WTC11 (cell line): ENCODE measurements around the gene SLC18A2. TPM values are rescaled to one million over a fixed set of nuclear protein-coding genes. Genes with fewer than 3 reads are reported as not detected.

Source experiments
- ATAC-seq: fragments of 200-7000 bp; cut with Tn5 transposase; 2 replicates; pipeline ENCODE4 v1.10.0; 2021; ENCODE audit warnings: mild to moderate bottlenecking, moderate library complexity
- CTCF ChIA-PET: fragments of 300-600 bp; sonication (Branson Sonifier 250); formaldehyde crosslinking; loops from one replicate; lab custom pipeline; 2021; ENCODE audit warnings: antibody characterized with exemption; lab: Charles Lee
- POLR2A ChIA-PET: fragments of 350-600 bp; sonication (Branson Sonifier 250); formaldehyde crosslinking; loops from one replicate; lab custom pipeline; 2021; ENCODE audit warnings: antibody characterized with exemption; lab: Charles Lee
- DNase-seq: peaks from one replicate; pipeline ENCODE4 v3.0.0; 2021; ENCODE audit warnings: low spot score
- H3K27ac Mint-ChIP-seq: 2 replicates; pipeline ENCODE4 v1.8.0; 2021; ENCODE audit warnings: mixed read lengths
- H3K27me3 Mint-ChIP-seq: 2 replicates; pipeline ENCODE4 v1.8.0; 2021; ENCODE audit warnings: low read depth, mild to moderate bottlenecking, moderate library complexity, mixed read lengths
- H3K36me3 Mint-ChIP-seq: 2 replicates; pipeline ENCODE4 v1.8.0; 2021; ENCODE audit warnings: mixed read lengths
- H3K4me1 Mint-ChIP-seq: 2 replicates; pipeline ENCODE4 v1.8.0; 2022; ENCODE audit warnings: mixed read lengths
- H3K4me3 Mint-ChIP-seq: 2 replicates; pipeline ENCODE4 v1.8.0; 2021; ENCODE audit warnings: mild to moderate bottlenecking, moderate library complexity, mixed read lengths
- H3K9me3 Mint-ChIP-seq: 2 replicates; pipeline ENCODE4 v1.8.0; 2021; ENCODE audit warnings: mixed read lengths
- AFF4 ChIP-seq: sonication (generic); formaldehyde crosslinking; IDR thresholded peaks from 2 replicates; pipeline ENCODE4 v1.8.1; 2023; ENCODE audit warnings: mild to moderate bottlenecking, missing genetic modification reagents, borderline replicate concordance
- ATF6 ChIP-seq: sonication (generic); formaldehyde crosslinking; IDR thresholded peaks from 2 replicates; pipeline ENCODE4 v1.8.1; 2023; ENCODE audit warnings: mild to moderate bottlenecking, missing genetic modification reagents
- E2F4 ChIP-seq: sonication (generic); formaldehyde crosslinking; IDR thresholded peaks from 2 replicates; pipeline ENCODE4 v1.8.1; 2022; ENCODE audit warnings: low read depth, mild to moderate bottlenecking, moderate library complexity, missing genetic modification reagents, borderline replicate concordance
- E2F5 ChIP-seq: sonication (generic); formaldehyde crosslinking; IDR thresholded peaks from 2 replicates; pipeline ENCODE4 v1.8.1; 2022; ENCODE audit warnings: mild to moderate bottlenecking, moderate library complexity, missing genetic modification reagents
- FOXK1 ChIP-seq: sonication (generic); formaldehyde crosslinking; IDR thresholded peaks from 2 replicates; pipeline ENCODE4 v1.8.0; 2022; ENCODE audit warnings: mild to moderate bottlenecking, moderate library complexity, missing genetic modification reagents
- FOXP1 ChIP-seq: sonication (generic); formaldehyde crosslinking; IDR thresholded peaks from 2 replicates; pipeline ENCODE4 v1.8.0; 2022; ENCODE audit warnings: missing genetic modification reagents, mild to moderate bottlenecking, moderate library complexity, borderline replicate concordance
- GTF2I ChIP-seq: fragments of 250-450 bp; sonication (Bioruptor Pico); conservative IDR thresholded peaks from 2 replicates; pipeline ENCODE4 v1.4.0; 2021; ENCODE audit warnings: mild to moderate bottlenecking
- MLX ChIP-seq: sonication (generic); formaldehyde crosslinking; IDR thresholded peaks from 2 replicates; pipeline ENCODE4 v1.8.1; 2023; ENCODE audit warnings: mild to moderate bottlenecking, missing genetic modification reagents, moderate library complexity
- MXD4 ChIP-seq: fragments of 250-450 bp; sonication (Bioruptor Pico); IDR thresholded peaks from 2 replicates; pipeline ENCODE4 v1.8.0; 2021; ENCODE audit warnings: mild to moderate bottlenecking, moderate library complexity, borderline replicate concordance
- SMAD4 ChIP-seq: sonication (generic); formaldehyde crosslinking; IDR thresholded peaks from 2 replicates; pipeline ENCODE4 v1.8.0; 2022; ENCODE audit warnings: mild to moderate bottlenecking, missing genetic modification reagents
- TEAD4 ChIP-seq: sonication (generic); formaldehyde crosslinking; IDR thresholded peaks from 2 replicates; pipeline ENCODE4 v1.8.0; 2022; ENCODE audit warnings: mild to moderate bottlenecking, missing genetic modification reagents
- ZBTB43 ChIP-seq: sonication (generic); formaldehyde crosslinking; IDR thresholded peaks from 2 replicates; pipeline ENCODE4 v1.8.1; 2023; ENCODE audit warnings: mild to moderate bottlenecking, missing genetic modification reagents
- ZNF317 ChIP-seq: sonication (generic); formaldehyde crosslinking; IDR thresholded peaks from 2 replicates; pipeline ENCODE4 v1.8.1; 2023; ENCODE audit warnings: low read depth, mild to moderate bottlenecking, moderate library complexity, missing genetic modification reagents, borderline replicate concordance
- ZNF396 ChIP-seq: fragments of 250-450 bp; sonication (Bioruptor Pico); IDR thresholded peaks from 2 replicates; pipeline ENCODE4 v1.8.0; 2021; ENCODE audit warnings: mild to moderate bottlenecking, moderate library complexity, borderline replicate concordance
- ZNF532 ChIP-seq: fragments of 250-450 bp; sonication (Bioruptor Pico); IDR thresholded peaks from 2 replicates; pipeline ENCODE4 v1.9.0; 2021; ENCODE audit warnings: mild to moderate bottlenecking, borderline replicate concordance
- total RNA-seq: library from RNA; stranded (reverse); gene quantifications from 3 replicates; pipeline ENCODE4 v1.2.3, GENCODE V29; 2021

Gene SLC18A2
- total RNA-seq, 1 experiment from 2014 or later = 5.9 TPM

- Mint-ChIP-seq H3K27ac (no peak overlapping the region), H3K4me1 (0 out of 2 replicates have a peak, but pooled peaks cover 11% of the 10 kb centered on the region), H3K9me3 (peaks cover 5% of the 10 kb centered on the region), H3K36me3 (no peaks in the 10 kb centered on the region; the same call in 1 of the 2 replicates), H3K4me3 (no peak overlapping the region), H3K27me3 (no peaks in the 10 kb centered on the region; the same call in 1 of the 2 replicates)
- POLR2A ChIA-PET = no interaction called here
- CTCF ChIA-PET = interaction anchor here (1.2 to 1.9 kb wide), 2 partner anchors 15 to 27 kb away, joined by 3 to 13 read pairs; no protein-coding TSS in a partner anchor
- ATAC-seq = no peak
- no peak for DNase-seq
- TF ChIP-seq ZNF532 (no peak), FOXP1 (no peak), TEAD4 (no peak)
- TF ChIP-seq, all 79 proteins: peak for 0
These were observed 39.1 kb upstream of the SLC18A2 start for GRCh38 chr10:117201826-117202225.

GRCh38 chr10:117204316-117204715 is 36.6 kb upstream of the SLC18A2 start:
- Mint-ChIP-seq H3K27ac (no peak overlapping the region), H3K9me3 (peaks cover 7% of the 10 kb centered on the region)
- ATAC-seq = no peak
- TF ChIP-seq MXD4 (CRISPR knock-in tag) (no peak), SMAD4 (CRISPR knock-in tag) (no peak)
- TF ChIP-seq, all 79 proteins: peak for 0
- H3K27me3 Mint-ChIP-seq = no peaks in the 10 kb centered on the region; the same call in 1 of the 2 replicates
- POLR2A ChIA-PET = no interaction called here
- CTCF ChIA-PET = interaction anchor here (0.6 to 3.2 kb wide), 2 partner anchors 12 to 121 kb away, joined by 3 to 18 read pairs; no protein-coding TSS in a partner anchor
- 0 out of 2 replicates have a peak, but pooled peaks cover 5% of the 10 kb centered on the region for H3K4me1 Mint-ChIP-seq
- no peak for DNase-seq
- H3K36me3 Mint-ChIP-seq = no peaks in the 10 kb centered on the region; the same call in 1 of the 2 replicates
- no peak overlapping the region for H3K4me3 Mint-ChIP-seq

GRCh38 chr10:117212176-117212575 is 28.7 kb upstream of the SLC18A2 start:
- ChIA-PET CTCF (interaction anchor here (1.0 kb wide), 1 partner anchor 741 kb away, joined by 3 read pairs; no protein-coding TSS in a partner anchor), POLR2A (no interaction called here)
- DNase-seq (no peak), ATAC-seq (no peak)
- Mint-ChIP-seq H3K27ac (no peak overlapping the region), H3K36me3 (peaks cover 8% of the 10 kb centered on the region), H3K4me1 (peaks cover 6% of the 10 kb centered on the region; the same call in 1 of the 2 replicates), H3K27me3 (peaks cover 57% of the 10 kb centered on the region), H3K9me3 (peaks cover 28% of the 10 kb centered on the region), H3K4me3 (no peak overlapping the region)
- TF ChIP-seq ZNF396 (CRISPR knock-in tag) (no peak), ZBTB43 (CRISPR knock-in tag) (no peak), ATF6 (CRISPR knock-in tag) (no peak), GTF2I (CRISPR knock-in tag) (no peak), E2F5 (CRISPR knock-in tag) (no peak), MLX (CRISPR knock-in tag) (no peak), FOXK1 (CRISPR knock-in tag) (no peak), AFF4 (CRISPR knock-in tag) (no peak), ZNF317 (CRISPR knock-in tag) (no peak), E2F4 (CRISPR knock-in tag) (no peak)
